Activated CD8-positive, alpha-beta memory T cell treated with anti-CD3 and anti-CD28 coated beads, Interleukin-2, amount 50 U/mL, for 24 hours (primary cell): ENCODE results near the gene HCCS.

Source experiments
- DNase-seq: peaks from one replicate; pipeline ENCODE4 v3.0.0-alpha.2; 2020; ENCODE audit errors: extremely low read depth

The HCCS gene

DNA sequence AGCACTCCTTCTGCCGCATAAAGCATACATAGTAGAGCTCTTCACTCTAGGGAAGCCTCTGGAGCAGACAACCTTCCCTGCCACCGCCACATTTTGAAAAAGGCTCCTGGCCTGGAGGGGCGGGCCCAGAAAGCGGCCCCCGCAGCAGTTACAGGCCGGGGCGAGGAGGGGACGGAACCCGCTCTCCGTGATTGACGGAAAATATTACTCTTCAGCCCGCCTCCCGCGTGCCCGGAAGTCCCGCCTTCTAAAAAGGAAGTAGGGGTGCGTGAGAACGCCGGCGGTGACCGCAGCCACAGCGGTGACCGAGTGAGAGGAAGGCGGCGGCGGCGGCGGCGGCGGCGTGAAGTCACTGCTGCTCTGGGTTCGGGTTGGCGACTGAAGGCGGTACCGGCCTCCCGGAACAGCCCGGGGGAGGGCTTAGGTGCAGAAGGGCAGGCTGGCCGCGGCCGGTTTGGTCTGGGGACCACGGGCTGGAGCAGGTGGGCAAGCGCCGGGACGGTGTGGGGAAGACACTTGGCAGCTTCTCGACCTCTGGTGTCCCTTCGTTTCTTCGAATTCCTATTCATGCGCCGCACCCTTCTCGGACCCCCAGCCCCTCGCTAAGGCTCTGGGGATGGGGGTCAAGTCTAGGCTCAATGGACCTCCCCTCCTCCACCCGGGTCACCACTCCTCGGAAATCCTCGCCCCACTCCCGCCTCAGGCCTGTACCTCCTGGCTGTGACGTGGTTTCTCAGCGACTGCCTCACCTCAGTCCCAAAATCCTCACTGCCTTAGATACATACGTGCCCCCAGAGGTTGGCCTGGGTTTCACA, at the start of gene HCCS:
TSS of gene HCCS (plus strand) at position 296 of the 815 bp plus-strand sequence. CDS start 729 bp downstream, outside the sequence.
- DNase-seq: peak; percentile 44

DNA sequence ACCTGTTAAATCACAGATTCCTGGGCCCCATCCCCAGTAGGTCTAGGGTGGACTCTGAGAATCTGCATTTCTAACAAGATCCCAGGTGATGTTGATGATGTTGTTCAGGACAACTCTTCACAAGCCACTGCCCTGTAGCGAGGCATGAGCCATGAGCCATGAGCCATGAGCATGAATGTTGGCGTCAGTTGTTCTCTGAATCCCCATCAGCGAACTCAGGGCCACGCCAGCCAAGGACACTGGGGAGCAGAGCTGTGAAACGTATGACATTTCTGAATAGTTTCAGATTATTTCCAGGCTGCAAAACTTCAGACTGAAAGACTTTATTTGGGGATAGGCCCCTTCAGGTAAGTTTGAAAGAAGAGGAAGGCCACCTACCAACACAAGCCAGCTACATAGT, 46.9 kb upstream of the HCCS start:
- no peak for DNase-seq

DNA sequence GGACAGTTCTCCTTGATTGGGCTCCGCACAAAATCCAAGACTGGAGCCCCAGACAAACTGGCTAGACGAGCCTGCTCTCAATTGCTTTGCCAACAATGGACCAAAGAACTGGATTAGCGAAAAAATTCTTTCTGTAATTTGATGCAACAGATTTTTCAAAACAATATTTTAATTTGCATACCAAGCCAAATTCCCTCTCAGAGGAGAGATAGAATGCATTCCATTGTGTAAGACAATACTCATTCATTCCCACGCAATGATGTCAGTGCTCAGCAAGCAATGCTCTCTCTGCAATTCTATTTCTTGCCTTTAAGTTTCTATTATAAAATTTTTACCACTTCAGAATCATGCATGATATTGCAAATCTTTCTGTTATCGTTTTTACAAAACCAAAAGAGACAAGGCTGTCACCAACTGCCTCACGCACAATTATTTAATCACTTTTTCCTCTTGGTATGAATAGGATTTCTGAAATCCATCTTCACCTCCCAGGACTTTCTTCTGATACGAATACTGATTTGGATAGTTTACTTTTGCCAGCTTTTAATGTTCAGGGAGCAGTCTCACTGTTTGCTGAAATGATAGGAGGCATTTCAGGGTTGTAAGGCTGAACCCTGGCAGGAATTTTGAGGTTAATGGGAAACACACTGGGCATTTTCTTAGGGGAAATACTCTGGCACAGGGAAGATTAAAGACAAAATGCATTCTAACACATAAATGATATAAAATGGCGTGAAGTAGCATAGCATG, 46.1 kb upstream of the HCCS start:
- DNase-seq: no peak

DNA sequence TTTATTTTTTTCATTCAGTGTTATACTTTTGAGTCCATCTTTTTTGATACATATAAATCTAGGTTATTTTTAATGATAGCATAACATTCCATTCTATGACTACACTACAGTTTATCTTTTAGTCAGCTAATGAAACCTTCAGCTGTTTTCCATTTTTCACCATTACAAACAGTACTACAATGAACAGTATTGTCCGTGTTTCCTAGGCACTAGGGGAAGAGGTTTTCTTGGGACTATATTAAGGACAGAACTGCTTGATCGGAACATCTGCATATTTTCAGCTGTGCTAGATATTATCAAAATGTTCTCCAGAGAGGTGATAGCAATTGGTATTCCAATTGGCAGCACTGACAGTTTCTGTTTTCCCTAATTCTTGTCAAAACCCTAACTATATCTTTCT, 44.3 kb upstream of the HCCS start:
- no peak for DNase-seq

DNA sequence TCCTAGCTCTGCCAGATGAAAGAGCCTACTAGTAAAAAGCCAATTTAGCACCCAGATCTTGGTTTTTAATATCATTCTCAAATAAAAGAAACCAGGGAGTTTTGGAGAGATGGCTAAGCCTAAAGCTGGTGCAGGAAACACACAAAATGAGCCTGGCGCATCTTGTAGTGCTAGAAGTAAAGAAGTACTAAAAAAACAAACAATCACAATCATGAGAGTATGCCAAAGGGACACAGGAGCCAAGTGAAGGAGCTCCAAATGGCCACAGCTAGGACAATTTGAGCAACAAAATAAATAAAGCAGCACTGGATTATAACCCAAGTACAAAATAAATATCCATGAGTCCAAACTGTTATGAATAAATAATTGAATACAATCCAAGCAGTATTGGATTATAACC, 37.8 kb upstream of the HCCS start:
- no peak for DNase-seq

GRCh38 chrX:11080741-11081305, 30.3 kb upstream of the HCCS start:
- no peak for DNase-seq

- DNase-seq: no peak
These were observed 29.6 kb upstream of the HCCS start for GRCh38 chrX:11081511-11081910.

DNA sequence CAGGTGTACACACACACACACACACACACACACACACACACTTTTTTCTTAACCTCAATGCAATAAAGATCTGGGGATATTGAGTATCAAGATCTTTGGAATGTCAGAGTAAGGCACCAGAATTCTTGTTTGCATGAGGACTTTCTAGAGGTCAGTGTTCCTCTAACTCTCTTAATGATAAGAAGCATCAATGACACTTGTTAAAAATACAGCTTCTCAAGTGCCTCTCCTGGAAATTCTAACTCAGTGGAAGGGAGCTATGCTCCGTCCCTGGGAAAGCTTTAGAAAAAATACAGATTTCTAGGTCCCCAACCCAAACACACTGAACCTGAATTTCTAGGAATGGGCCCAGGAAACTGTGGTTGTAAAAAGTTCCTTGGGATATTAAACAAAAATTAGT, 25.8 kb upstream of the HCCS start:
- no peak for DNase-seq

DNA sequence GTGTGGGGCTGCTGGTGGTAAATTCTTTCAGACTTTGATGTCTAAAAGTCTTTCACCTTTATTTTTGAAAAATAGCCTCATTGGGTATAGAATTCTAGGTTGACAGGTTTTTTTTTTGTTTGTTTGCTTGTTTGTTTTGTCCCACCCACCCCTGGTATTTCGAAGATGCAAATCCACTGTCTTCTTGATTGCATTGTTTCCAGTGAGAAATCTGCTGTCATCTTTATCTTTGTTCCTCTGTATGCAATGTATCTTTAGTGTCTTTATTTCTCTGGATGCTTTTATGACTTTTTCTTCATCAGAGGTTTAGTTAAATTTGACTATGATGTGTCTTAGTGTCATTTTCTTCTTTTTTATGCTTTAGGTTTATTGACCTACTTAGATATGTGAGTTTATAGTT, 21.3 kb upstream of the HCCS start:
- DNase-seq: no peak

GRCh38 chrX:11097933-11098332, 13.2 kb upstream of the HCCS start:
- DNase-seq: no peak

GRCh38 chrX:11099465-11099864, 11.7 kb upstream of the HCCS start:
- DNase-seq: no peak

- DNase-seq: no peak
These were observed 10.7 kb upstream of the HCCS start for GRCh38 chrX:11100281-11101035.

DNA sequence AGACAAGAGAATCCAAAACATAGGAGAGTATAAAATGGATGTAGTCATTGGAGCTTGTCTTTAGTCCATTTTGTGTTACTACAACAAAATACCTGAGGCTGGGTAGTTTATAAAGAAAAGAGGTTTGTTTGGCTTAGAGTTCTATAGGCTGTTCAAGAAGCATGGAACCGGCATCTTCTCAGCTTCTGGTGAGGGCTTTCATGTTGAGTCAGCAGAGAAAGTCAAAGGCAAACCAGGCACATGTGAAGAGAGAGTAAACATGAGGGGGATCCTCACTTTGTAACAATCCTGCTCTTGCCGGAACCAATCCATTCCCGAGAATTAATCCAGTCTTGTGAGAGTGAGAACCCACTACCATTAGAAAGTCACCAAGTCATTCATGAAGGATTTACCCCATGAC, 8.1 kb upstream of the HCCS start:
- no peak for DNase-seq

- DNase-seq: no peak
These were observed 7.4 kb upstream of the HCCS start for GRCh38 chrX:11103751-11104150.

DNA sequence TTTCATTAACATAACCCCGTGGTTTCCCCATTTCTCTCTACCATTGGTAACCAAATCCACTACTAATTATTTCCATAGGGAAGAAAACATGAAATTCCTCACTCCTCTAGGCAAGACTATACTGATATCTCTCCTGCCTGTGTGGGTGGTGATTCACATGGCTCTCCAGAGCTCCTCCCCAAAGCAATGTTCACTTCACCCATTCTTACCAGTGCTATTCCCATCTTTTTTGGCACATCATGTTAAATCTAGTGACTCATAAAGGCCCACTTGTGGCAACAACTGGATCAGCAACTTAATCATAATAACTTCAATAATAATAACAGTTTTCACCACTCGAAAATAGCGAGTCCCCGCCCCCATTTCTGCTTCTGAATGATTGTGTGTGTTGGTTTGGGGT, 6.1 kb upstream of the HCCS start:
- no peak for DNase-seq

DNA sequence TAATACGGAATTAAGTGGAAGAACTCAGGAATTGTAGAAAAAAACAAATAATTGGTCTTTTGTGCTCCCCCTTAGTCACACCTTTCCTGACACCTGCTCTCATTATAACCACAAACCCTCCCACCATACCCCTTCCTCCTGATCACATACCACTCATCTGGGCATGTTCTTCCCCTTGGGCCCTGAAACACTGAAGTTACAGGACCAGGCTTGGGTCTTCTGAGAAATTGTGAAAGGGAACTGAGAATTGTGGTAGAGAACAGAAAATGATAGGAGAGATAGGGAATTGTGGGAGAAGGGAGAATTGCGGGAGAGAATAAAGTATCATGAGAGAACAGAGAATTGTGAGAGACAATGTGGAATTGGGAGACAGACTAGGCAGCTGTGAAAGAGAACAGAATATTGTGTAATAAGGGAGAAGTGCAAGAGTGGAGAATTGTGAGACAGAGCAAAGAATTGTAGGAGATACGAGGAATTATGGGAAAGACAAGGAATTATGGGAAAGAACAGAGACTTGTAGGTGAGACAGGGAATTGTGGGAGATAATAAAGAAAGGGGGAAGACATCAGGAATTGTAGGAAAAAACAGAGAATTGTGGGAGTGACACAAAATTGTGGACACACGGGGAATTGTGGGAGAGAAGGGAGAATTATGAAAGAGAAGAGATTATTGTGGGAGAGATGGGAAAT, 2.7 kb upstream of the HCCS start:
- DNase-seq: no peak

GRCh38 chrX:11109968-11110367, 1.2 kb upstream of the HCCS start:
- no peak for DNase-seq

- DNase-seq: no peak
These were observed 815 bp downstream of the HCCS start for GRCh38 chrX:11111947-11112346.

- DNase-seq: no peak
These were observed 2.6 kb downstream of the HCCS start for GRCh38 chrX:11113731-11114130.

DNA sequence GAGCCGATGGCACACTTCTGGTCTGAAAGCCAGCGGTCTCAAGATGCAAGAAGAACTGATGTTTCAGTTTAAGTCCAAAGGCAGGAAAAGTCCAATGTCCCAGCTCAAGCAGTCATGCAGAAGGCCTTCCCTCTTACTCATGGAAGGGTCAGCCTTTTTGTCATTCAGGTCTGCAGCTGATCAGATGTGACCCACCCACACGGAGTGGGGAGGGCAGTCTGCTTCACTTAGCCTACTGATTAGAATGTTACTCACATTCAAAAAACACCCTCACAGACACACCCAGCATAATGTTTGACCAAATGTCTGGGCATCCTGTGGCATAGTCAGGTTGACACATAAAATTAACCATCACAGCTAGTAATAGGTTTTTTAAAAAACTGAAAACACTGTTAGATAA, 6.6 kb downstream of the HCCS start:
- no peak for DNase-seq

GRCh38 chrX:11119313-11119943, 8.3 kb downstream of the HCCS start:
- no peak for DNase-seq
